SH-SY5Y (cell line): ENCODE results near the gene OR4M1.

Experiments used
- GATA2 ChIP-seq: IDR thresholded peaks from 2 replicates; pipeline ENCODE4 v1.6.1; 2011; ENCODE audit warnings: mild to moderate bottlenecking, low read depth, low read length
- GATA3 ChIP-seq: IDR thresholded peaks from 2 replicates; pipeline ENCODE4 v1.6.1; 2011; ENCODE audit warnings: low read depth, mild to moderate bottlenecking, low read length, moderate library complexity

GRCh38 chr14:19799880-19800279 is 26.6 kb downstream of the OR4M1 start:
- TF ChIP-seq GATA3 (no peak), GATA2 (no peak)
